ENCODE measurements around the gene SPC25. TPM values are rescaled to one million over a fixed set of nuclear protein-coding genes. Genes with fewer than 3 reads are reported as not detected.

SPC25 gene
- total RNA-seq, 1 donor from 2014 or later: 0.60 TPM

GRCh38 chr2:168897449-168897848, 7.2 kb upstream of the SPC25 start:
- no peaks in the 10 kb centered on the region for H3K4me1 ChIP-seq
- H3K27me3 ChIP-seq (ENCODE audit: low read depth): peaks cover 4% of the 10 kb centered on the region
- intact Hi-C loops (cut with micrococcal nuclease): no loop called here
- H3K4me3 ChIP-seq: no peak overlapping the region
- TF ChIP-seq CTCF (IDR thresholded peaks at IDR 0.05; ENCODE audit: borderline replicate concordance): no peak
- no peaks in the 10 kb centered on the region for H3K9me3 ChIP-seq (replicated peaks)
- no peak overlapping the region for H3K27ac ChIP-seq (replicated peaks)
- no peaks in the 10 kb centered on the region for H3K36me3 ChIP-seq
- DNase-seq: no peak

- Histone ChIP-seq H3K27ac (replicated peaks) (no peak overlapping the region), H3K36me3 (no peaks in the 10 kb centered on the region), H3K27me3 (ENCODE audit: low read depth) (peaks cover 4% of the 10 kb centered on the region), H3K9me3 (replicated peaks) (no peaks in the 10 kb centered on the region), H3K4me1 (no peaks in the 10 kb centered on the region), H3K4me3 (no peak overlapping the region)
- DNase-seq: no peak
- intact Hi-C loops (cut with micrococcal nuclease): no loop called here
- TF ChIP-seq CTCF (IDR thresholded peaks at IDR 0.05; ENCODE audit: borderline replicate concordance): no peak
Measured at GRCh38 chr2:168896783-168897182, 6.6 kb upstream of the SPC25 start.

GRCh38 chr2:168895771-168896170, 5.5 kb upstream of the SPC25 start:
- H3K4me1 ChIP-seq: peaks cover under 1% of the 10 kb centered on the region
- no peak for TF ChIP-seq CTCF (IDR thresholded peaks at IDR 0.05; ENCODE audit: borderline replicate concordance)
- H3K27ac ChIP-seq (replicated peaks): no peak overlapping the region
- no peak overlapping the region for H3K4me3 ChIP-seq
- H3K36me3 ChIP-seq: no peaks in the 10 kb centered on the region
- H3K27me3 ChIP-seq (ENCODE audit: low read depth): no peaks in the 10 kb centered on the region
- intact Hi-C loops (cut with micrococcal nuclease): no loop called here
- no peak for DNase-seq
- H3K9me3 ChIP-seq (replicated peaks): no peaks in the 10 kb centered on the region

GRCh38 chr2:168894720-168895119, 4.5 kb upstream of the SPC25 start:
- DNase-seq: no peak
- Histone ChIP-seq H3K4me1 (peaks cover 11% of the 10 kb centered on the region), H3K4me3 (no peak overlapping the region), H3K27me3 (ENCODE audit: low read depth) (no peaks in the 10 kb centered on the region), H3K27ac (replicated peaks) (no peak overlapping the region), H3K36me3 (no peaks in the 10 kb centered on the region), H3K9me3 (replicated peaks) (no peaks in the 10 kb centered on the region)
- intact Hi-C loops (cut with micrococcal nuclease): no loop called here
- no peak for TF ChIP-seq CTCF (IDR thresholded peaks at IDR 0.05; ENCODE audit: borderline replicate concordance)

- intact Hi-C loops (cut with micrococcal nuclease): no loop called here
- Histone ChIP-seq H3K36me3 (no peaks in the 10 kb centered on the region), H3K4me3 (no peak overlapping the region), H3K9me3 (replicated peaks) (no peaks in the 10 kb centered on the region), H3K27me3 (ENCODE audit: low read depth) (no peaks in the 10 kb centered on the region), H3K4me1 (peaks cover 13% of the 10 kb centered on the region), H3K27ac (replicated peaks) (no peak overlapping the region)
- DNase-seq: no peak
- no peak for TF ChIP-seq CTCF (IDR thresholded peaks at IDR 0.05; ENCODE audit: borderline replicate concordance)
Measured at GRCh38 chr2:168894101-168894500, 3.9 kb upstream of the SPC25 start.

- intact Hi-C loops (cut with micrococcal nuclease): no loop called here
Measured at GRCh38 chr2:168892327-168892726, 2.1 kb upstream of the SPC25 start.

More at GRCh38 chr2:168892327-168892726, 2.1 kb upstream of the SPC25 start:
- no peak overlapping the region for H3K27ac ChIP-seq (replicated peaks)
- no peaks in the 10 kb centered on the region for H3K9me3 ChIP-seq (replicated peaks)
- peaks cover 13% of the 10 kb centered on the region for H3K4me1 ChIP-seq
- no peaks in the 10 kb centered on the region for H3K27me3 ChIP-seq (ENCODE audit: low read depth)
- no peak for TF ChIP-seq CTCF (IDR thresholded peaks at IDR 0.05; ENCODE audit: borderline replicate concordance)
- H3K4me3 ChIP-seq: no peak overlapping the region
- no peak for DNase-seq
- H3K36me3 ChIP-seq: no peaks in the 10 kb centered on the region

Measured in left ventricle myocardium inferior (tissue), 1 donor.